Liver (tissue), 9 donors: ENCODE measurements around the gene RPGRIP1. TPM values are rescaled to one million over a fixed set of nuclear protein-coding genes. Genes with fewer than 3 reads are reported as not detected.
A peak's percentile ranks its signal among the peaks of the same experiment; 100 is the strongest.

ENCODE experiments used
- DNase-seq: peaks from one replicate; pipeline ENCODE4 v3.0.0-alpha.2; 2017; ENCODE audit warnings: low spot score
- H3K27ac ChIP-seq, 2 donors: one replicate each; pipeline ENCODE4 v1.7.0; 2013; ENCODE audit warnings: inconsistent platforms in 2 of 2, low read length in 2 of 2, control low read depth in 1 of 2, low read depth in 1 of 2, mild to moderate bottlenecking in 1 of 2
- H3K27me3 ChIP-seq, 4 donors: one replicate each; pipeline versions ENCODE4 v1.6.1 to v1.7.0; 2013; ENCODE audit warnings: low read length in 3 of 4, inconsistent platforms in 1 of 4, mild to moderate bottlenecking in 1 of 4, moderate library complexity in 1 of 4; ENCODE audit not compliant: control insufficient read depth in 4 of 4, insufficient read depth in 4 of 4
- H3K36me3 ChIP-seq, 4 donors: one replicate each; pipeline versions ENCODE4 v1.6.1 to v1.7.0; 2013; ENCODE audit warnings: low read length in 3 of 4, mild to moderate bottlenecking in 3 of 4, low read depth in 1 of 4, moderate library complexity in 1 of 4; ENCODE audit not compliant: control insufficient read depth in 4 of 4, insufficient read depth in 3 of 4
- H3K4me1 ChIP-seq, 4 donors: one replicate each; pipeline versions ENCODE4 v1.6.1 to v1.7.0; 2013; ENCODE audit warnings: low read length in 3 of 4, mild to moderate bottlenecking in 3 of 4, moderate library complexity in 1 of 4; ENCODE audit not compliant: control insufficient read depth in 4 of 4, insufficient read depth in 4 of 4
- H3K4me3 ChIP-seq, 3 donors: one replicate each; pipeline versions ENCODE4 v1.6.1 to v1.7.0; 2013; ENCODE audit warnings: low read length in 3 of 3, control low read depth in 1 of 3, low read depth in 1 of 3, mild to moderate bottlenecking in 1 of 3
- H3K9ac ChIP-seq, 2 donors: one replicate each; pipeline ENCODE4 v1.7.0; 2013; ENCODE audit warnings: low read length in 2 of 2, mild to moderate bottlenecking in 2 of 2, moderate library complexity in 2 of 2, control low read depth in 1 of 2, low read depth in 1 of 2
- H3K9me3 ChIP-seq, 4 donors: one replicate each; pipeline versions ENCODE4 v1.6.1 to v1.7.0; 2013; ENCODE audit warnings: low read length in 3 of 4; ENCODE audit not compliant: control insufficient read depth in 4 of 4
- EGR1 ChIP-seq, 2 donors: IDR thresholded peaks; 2 replicates each; pipeline ENCODE4 v1.6.1; 2016 to 2018; ENCODE audit warnings: antibody characterized with exemption in 2 of 2, low read depth in 2 of 2
- FOXA2 ChIP-seq: IDR thresholded peaks from 2 replicates; pipeline ENCODE4 v1.6.1; 2016; ENCODE audit warnings: antibody characterized with exemption
- GABPA ChIP-seq, 2 donors: IDR thresholded peaks in 1 of 2; conservative IDR thresholded peaks in 1 of 2; 2 replicates each; pipeline ENCODE4 v1.6.1; 2016; ENCODE audit warnings: antibody characterized with exemption in 2 of 2, mild to moderate bottlenecking in 1 of 2, moderate library complexity in 1 of 2
- HNF4A ChIP-seq, 2 donors: conservative IDR thresholded peaks; 2 replicates each; pipeline ENCODE4 v1.6.1; 2016; ENCODE audit warnings: antibody characterized with exemption in 2 of 2, mild to moderate bottlenecking in 2 of 2
- HNF4G ChIP-seq: IDR thresholded peaks from 2 replicates; pipeline ENCODE4 v1.6.1; 2016; ENCODE audit warnings: antibody characterized with exemption
- JUND ChIP-seq, 2 donors: IDR thresholded peaks; 2 replicates each; pipeline ENCODE4 v1.6.1; 2016; ENCODE audit warnings: antibody characterized with exemption in 2 of 2
- RXRA ChIP-seq, 2 donors: IDR thresholded peaks; 2 replicates each; pipeline ENCODE4 v1.6.1; 2017 to 2018; ENCODE audit warnings: antibody characterized with exemption in 2 of 2, mild to moderate bottlenecking in 1 of 2
- SP1 ChIP-seq: IDR thresholded peaks from 2 replicates; pipeline ENCODE4 v1.6.1; 2018; ENCODE audit warnings: antibody characterized with exemption, mild to moderate bottlenecking
- TAF1 ChIP-seq: conservative IDR thresholded peaks from 2 replicates; pipeline ENCODE4 v1.6.1; 2016; ENCODE audit warnings: antibody characterized with exemption, mild to moderate bottlenecking
- YY1 ChIP-seq: IDR thresholded peaks from 2 replicates; pipeline ENCODE4 v1.6.1; 2016; ENCODE audit warnings: antibody characterized with exemption, mild to moderate bottlenecking
- WGBS: extraction: QIAGEN DNeasy Blood & Tissue Kit; methylation state at CpG from one replicate; pipeline ENCODE4 v1.1.7; 2013; 5-methylcytosine and 5-hydroxymethylcytosine counted together
- polyA plus RNA-seq, 2 donors: library from polyadenylated mRNA; stranded (reverse) in 1 of 2; unstranded in 1 of 2; fragments of 200-250 nt in 1 of 2; fragments of >200 nt in 1 of 2; fragmentation: Nextera tagmentation in 1 of 2; extraction: Ambion mirVana in 1 of 2; gene quantifications; one replicate each; pipeline versions ENCODE4 v1.2.1 to v1.2.3, GENCODE V29; 2013 to 2015
- total RNA-seq, 2 donors: library from RNA; depleted of rRNA; stranded (reverse); fragments of >200 nt; gene quantifications; one replicate each; pipeline ENCODE4 v1.2.3, GENCODE V29; 2014
- TF ChIP-seq, protein P1 (sequence below): IDR thresholded peaks from 2 replicates; pipeline ENCODE4 v1.6.1; 2016; ENCODE audit warnings: antibody characterized with exemption, mild to moderate bottlenecking
- TF ChIP-seq, protein P2 (sequence below): IDR thresholded peaks from 2 replicates; pipeline ENCODE4 v1.6.1; 2016; ENCODE audit warnings: antibody characterized with exemption
- TF ChIP-seq, protein P3 (sequence below): IDR thresholded peaks from 2 replicates; pipeline ENCODE4 v1.6.1; 2016; ENCODE audit warnings: antibody characterized with exemption
- TF ChIP-seq, protein P4 (sequence below): IDR thresholded peaks from 2 replicates; pipeline ENCODE4 v1.6.1; 2016; ENCODE audit warnings: antibody characterized with exemption
- donor health status: healthy.
- donor health status: healthy.
- donor health status: healthy.
- donor health status: healthy.
- donor health status: healthy.

RPGRIP1 gene
- total and polyA plus RNA-seq, 4 donors = 0.27 to 1.3 (median 0.40) TPM

- TF ChIP-seq, protein P1, sequence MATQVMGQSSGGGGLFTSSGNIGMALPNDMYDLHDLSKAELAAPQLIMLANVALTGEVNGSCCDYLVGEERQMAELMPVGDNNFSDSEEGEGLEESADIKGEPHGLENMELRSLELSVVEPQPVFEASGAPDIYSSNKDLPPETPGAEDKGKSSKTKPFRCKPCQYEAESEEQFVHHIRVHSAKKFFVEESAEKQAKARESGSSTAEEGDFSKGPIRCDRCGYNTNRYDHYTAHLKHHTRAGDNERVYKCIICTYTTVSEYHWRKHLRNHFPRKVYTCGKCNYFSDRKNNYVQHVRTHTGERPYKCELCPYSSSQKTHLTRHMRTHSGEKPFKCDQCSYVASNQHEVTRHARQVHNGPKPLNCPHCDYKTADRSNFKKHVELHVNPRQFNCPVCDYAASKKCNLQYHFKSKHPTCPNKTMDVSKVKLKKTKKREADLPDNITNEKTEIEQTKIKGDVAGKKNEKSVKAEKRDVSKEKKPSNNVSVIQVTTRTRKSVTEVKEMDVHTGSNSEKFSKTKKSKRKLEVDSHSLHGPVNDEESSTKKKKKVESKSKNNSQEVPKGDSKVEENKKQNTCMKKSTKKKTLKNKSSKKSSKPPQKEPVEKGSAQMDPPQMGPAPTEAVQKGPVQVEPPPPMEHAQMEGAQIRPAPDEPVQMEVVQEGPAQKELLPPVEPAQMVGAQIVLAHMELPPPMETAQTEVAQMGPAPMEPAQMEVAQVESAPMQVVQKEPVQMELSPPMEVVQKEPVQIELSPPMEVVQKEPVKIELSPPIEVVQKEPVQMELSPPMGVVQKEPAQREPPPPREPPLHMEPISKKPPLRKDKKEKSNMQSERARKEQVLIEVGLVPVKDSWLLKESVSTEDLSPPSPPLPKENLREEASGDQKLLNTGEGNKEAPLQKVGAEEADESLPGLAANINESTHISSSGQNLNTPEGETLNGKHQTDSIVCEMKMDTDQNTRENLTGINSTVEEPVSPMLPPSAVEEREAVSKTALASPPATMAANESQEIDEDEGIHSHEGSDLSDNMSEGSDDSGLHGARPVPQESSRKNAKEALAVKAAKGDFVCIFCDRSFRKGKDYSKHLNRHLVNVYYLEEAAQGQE = no peak
- TF ChIP-seq RXRA (IDR thresholded peaks at IDR 0.05) = no peak
These were observed 11.8 kb upstream of the RPGRIP1 start (continued) for GRCh38 chr14:21267886-21268616.

DNA sequence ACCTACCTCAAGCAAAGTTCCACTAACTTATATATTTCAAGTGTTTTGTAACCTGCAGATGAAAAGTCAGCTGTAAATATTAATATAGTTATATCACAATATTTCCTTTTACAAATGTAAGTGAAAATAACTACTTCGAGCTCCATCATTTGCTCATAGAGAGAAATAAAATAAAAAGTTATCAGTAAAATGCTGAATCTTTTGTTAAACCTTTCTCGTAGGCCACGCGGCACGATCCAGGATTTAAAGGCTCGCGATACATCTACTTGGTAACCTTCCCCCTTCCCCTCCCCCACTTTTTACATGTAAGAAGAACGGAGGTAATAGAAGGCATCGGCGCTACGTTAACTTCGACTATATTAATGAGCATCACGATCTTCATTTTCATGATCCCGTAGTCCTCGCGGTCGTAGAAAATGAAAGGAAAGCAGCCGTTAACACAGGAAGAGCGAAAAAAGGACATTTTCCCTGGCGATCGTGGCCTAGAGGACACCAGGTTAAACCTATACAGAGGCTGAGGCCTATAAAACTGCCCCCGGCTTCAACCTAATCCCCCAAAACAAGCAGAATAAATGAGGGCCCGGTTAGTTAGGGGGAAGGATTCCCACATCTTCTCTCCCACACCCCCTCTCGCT, 11.1 kb upstream of the RPGRIP1 start:
- Histone ChIP-seq H3K9me3 (no peaks in the 10 kb centered on the region), H3K4me1 (peaks cover 7 to 37% (median 22%) of the 10 kb centered on the region in 4 donors), H3K4me3 (peak overlapping the region; percentile 72 to 99 (median 95)), H3K36me3 (peaks cover under 1 to 13% (median 9%) of the 10 kb centered on the region in 4 donors), H3K9ac (peak overlapping the region; percentile 99 to 100), H3K27me3 (no peaks in the 10 kb centered on the region), H3K27ac (peak overlapping the region; percentile 89 to 96)
- under 1% methylated on average over 24 of the region's 24 CpGs for WGBS
- TF ChIP-seq JUND (IDR thresholded peaks at IDR 0.05) = no peak
- TF ChIP-seq, protein P2, sequence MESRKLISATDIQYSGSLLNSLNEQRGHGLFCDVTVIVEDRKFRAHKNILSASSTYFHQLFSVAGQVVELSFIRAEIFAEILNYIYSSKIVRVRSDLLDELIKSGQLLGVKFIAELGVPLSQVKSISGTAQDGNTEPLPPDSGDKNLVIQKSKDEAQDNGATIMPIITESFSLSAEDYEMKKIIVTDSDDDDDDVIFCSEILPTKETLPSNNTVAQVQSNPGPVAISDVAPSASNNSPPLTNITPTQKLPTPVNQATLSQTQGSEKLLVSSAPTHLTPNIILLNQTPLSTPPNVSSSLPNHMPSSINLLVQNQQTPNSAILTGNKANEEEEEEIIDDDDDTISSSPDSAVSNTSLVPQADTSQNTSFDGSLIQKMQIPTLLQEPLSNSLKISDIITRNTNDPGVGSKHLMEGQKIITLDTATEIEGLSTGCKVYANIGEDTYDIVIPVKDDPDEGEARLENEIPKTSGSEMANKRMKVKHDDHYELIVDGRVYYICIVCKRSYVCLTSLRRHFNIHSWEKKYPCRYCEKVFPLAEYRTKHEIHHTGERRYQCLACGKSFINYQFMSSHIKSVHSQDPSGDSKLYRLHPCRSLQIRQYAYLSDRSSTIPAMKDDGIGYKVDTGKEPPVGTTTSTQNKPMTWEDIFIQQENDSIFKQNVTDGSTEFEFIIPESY = peak; percentile 53
- no peak for DNase-seq

DNA sequence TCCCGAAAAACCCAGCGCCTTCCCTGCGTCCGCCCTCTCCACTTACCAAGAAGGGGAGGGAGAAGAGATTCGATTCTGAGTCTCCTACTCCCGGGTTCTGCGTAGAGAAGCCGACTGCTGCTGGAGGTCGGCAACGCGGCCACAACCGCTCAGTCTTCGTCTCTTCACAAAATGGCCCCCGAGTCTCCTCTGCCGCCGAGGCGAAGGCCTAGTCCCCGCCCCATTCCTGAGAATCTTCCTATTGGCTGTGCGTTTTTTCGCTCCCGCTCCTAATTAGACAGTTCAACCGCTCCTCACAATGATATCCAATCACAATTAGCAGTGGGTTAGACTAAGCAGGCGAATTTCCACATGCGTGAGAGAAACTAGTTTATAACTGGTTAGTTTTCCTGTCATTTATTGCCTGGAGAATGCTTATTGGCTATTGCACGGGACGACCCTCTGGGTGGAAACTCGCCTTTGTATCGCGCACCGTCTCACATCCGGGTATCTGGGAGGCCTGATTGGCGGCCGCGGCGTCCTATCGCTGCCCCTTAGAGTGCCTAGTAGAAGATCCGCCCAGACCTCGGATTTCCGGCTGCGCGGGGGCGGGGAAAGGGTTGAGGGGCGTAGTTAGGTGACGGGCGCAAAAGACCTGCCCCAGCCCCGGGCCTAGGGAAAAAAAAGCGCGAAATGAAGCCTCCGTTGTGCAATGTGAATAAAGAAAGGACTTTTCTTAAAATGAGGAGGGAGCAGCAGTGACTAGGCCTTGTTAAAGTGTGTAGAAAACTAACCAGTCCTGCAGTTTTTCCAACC, 10.4 kb upstream of the RPGRIP1 start, which contains the start of gene HNRNPC:
Gene HNRNPC (minus strand): TSS at position 191 of the 795 bp plus-strand sequence. CDS start 35,249 bp downstream, outside the sequence.
- Histone ChIP-seq H3K27ac (peak within 1 kb of the TSS; percentile 89 to 96), H3K9me3 (no peaks in the 10 kb centered on the region), H3K9ac (peak within 1 kb of the TSS; percentile 99 to 100), H3K36me3 (peaks cover 0 to 7% (median 5%) of the 10 kb centered on the region in 4 donors), H3K4me3 (peak within 1 kb of the TSS; percentile 72 to 99 (median 95)), H3K4me1 (peaks cover 6 to 30% (median 18%) of the 10 kb centered on the region in 4 donors), H3K27me3 (no peaks in the 10 kb centered on the region)
- WGBS = under 1% methylated on average over 49 of the region's 49 CpGs
- peak; percentile 100 for DNase-seq
- peak; percentile 100 for TF ChIP-seq TAF1
- no peak for TF ChIP-seq HNF4A (conservative IDR thresholded peaks at IDR 0.05)
- TF ChIP-seq, protein P3, sequence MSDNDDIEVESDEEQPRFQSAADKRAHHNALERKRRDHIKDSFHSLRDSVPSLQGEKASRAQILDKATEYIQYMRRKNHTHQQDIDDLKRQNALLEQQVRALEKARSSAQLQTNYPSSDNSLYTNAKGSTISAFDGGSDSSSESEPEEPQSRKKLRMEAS = peak; percentile 28
- no peak for TF ChIP-seq HNF4G
- TF ChIP-seq SP1 = peak; percentile 100
- peak; percentile 95 to 97 for TF ChIP-seq GABPA (IDR thresholded peaks at IDR 0.05 in 1 of 2, conservative IDR thresholded peaks at IDR 0.05 in 1 of 2)
- peak; percentile 85 to 94 for TF ChIP-seq EGR1 (IDR thresholded peaks at IDR 0.05; ENCODE audit: low read depth in 2 of 2)
- TF ChIP-seq FOXA2 = no peak
- peak in 1 of 2 donors; percentile 80 for TF ChIP-seq JUND (IDR thresholded peaks at IDR 0.05)
- TF ChIP-seq, protein P1 = peak; percentile 90
- TF ChIP-seq, protein P2 = peak; percentile 79
- TF ChIP-seq RXRA (IDR thresholded peaks at IDR 0.05) = peak; percentile 15 to 41
- peak; percentile 99 for TF ChIP-seq YY1
- TF ChIP-seq, protein P4, sequence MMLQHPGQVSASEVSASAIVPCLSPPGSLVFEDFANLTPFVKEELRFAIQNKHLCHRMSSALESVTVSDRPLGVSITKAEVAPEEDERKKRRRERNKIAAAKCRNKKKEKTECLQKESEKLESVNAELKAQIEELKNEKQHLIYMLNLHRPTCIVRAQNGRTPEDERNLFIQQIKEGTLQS = peak; percentile 24
